ENCODE measurements around the gene KIAA0513.

GRCh38 chr16:85139881-85140339, 112.3 kb downstream of the KIAA0513 start:
- TF ChIP-seq CTCF (IDR thresholded peaks at IDR 0.05) (no peak), POLR2AphosphoS5 (IDR thresholded peaks at IDR 0.05) (no peak)
